GM23338 (cell line): ENCODE measurements around the gene ZNF648.

Source experiments
- CREB1 ChIP-seq: fragments of 250-450 bp; sonication (Bioruptor Pico); IDR thresholded peaks from 2 replicates; pipeline ENCODE4 v1.5.0; 2020; ENCODE audit warnings: low read depth, mild to moderate bottlenecking, moderate library complexity
- EZH2 ChIP-seq: fragments of 200-600 bp; sonication (generic); IDR thresholded peaks from one replicate; pipeline ENCODE4 v1.8.0; 2017; ENCODE audit warnings: antibody characterized with exemption, mild to moderate bottlenecking, low read depth; ENCODE audit not compliant: unreplicated experiment
- EZH2phosphoT487 ChIP-seq: fragments of 200-600 bp; sonication (generic); IDR thresholded peaks from one replicate; pipeline ENCODE4 v1.8.1; 2018; ENCODE audit warnings: antibody characterized with exemption; ENCODE audit not compliant: unreplicated experiment
- POLR2AphosphoS5 ChIP-seq: IDR thresholded peaks from 2 replicates; pipeline ENCODE4 v1.6.1; 2016; ENCODE audit warnings: antibody characterized with exemption, low read depth
- TF ChIP-seq, protein P1 (sequence below), 2 experiments: fragments of 200-600 bp in 1 of 2; sonication (generic) in 1 of 2; conservative IDR thresholded peaks; 2 replicates each; pipeline versions ENCODE4 v1.5.1 to v1.6.1; 2016 to 2017; ENCODE audit warnings: antibody characterized with exemption in 2 of 2, low read depth in 2 of 2, mild to moderate bottlenecking in 2 of 2, moderate library complexity in 1 of 2

- TF ChIP-seq, protein P1, sequence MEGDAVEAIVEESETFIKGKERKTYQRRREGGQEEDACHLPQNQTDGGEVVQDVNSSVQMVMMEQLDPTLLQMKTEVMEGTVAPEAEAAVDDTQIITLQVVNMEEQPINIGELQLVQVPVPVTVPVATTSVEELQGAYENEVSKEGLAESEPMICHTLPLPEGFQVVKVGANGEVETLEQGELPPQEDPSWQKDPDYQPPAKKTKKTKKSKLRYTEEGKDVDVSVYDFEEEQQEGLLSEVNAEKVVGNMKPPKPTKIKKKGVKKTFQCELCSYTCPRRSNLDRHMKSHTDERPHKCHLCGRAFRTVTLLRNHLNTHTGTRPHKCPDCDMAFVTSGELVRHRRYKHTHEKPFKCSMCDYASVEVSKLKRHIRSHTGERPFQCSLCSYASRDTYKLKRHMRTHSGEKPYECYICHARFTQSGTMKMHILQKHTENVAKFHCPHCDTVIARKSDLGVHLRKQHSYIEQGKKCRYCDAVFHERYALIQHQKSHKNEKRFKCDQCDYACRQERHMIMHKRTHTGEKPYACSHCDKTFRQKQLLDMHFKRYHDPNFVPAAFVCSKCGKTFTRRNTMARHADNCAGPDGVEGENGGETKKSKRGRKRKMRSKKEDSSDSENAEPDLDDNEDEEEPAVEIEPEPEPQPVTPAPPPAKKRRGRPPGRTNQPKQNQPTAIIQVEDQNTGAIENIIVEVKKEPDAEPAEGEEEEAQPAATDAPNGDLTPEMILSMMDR (conservative IDR thresholded peaks at IDR 0.05; ENCODE audit: low read depth in 2 of 2): no peak
- no peak for TF ChIP-seq EZH2
- TF ChIP-seq POLR2AphosphoS5: no peak
- no peak for TF ChIP-seq EZH2phosphoT487
- no peak for TF ChIP-seq CREB1 (CRISPR knock-in tag)
Measured at GRCh38 chr1:182066934-182067333, 5.4 kb upstream of the ZNF648 start.
